ENCODE data around the gene CD82. TPM values are rescaled to one million over a fixed set of nuclear protein-coding genes. Genes with fewer than 3 reads are reported as not detected.
A peak's percentile ranks its signal among the peaks of the same experiment; 100 is the strongest.

Gene CD82
- total RNA-seq, 1 donor: 38.4 TPM

DNA sequence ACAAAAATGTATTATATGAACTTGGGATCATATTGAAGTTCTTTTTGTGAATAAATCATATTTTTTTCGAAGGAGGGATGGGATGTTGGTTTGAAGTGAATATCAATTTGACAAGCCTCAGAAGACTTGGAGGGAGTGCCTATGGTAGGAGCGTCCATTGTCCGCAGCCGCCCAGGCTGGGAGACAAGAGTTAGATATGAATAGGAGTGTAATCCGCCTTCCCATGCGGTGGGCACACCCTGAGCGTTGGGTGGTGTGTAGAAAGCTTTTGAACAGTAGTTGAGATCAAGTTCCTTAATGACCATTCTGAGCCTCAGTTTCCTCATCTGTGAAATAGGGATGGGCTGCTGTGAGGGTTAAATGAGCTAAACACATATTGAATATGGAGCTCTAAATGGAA, 7.0 kb downstream of the CD82 start:
- DNase-seq (ENCODE audit: low read depth): no peak
- TF ChIP-seq, protein P1, sequence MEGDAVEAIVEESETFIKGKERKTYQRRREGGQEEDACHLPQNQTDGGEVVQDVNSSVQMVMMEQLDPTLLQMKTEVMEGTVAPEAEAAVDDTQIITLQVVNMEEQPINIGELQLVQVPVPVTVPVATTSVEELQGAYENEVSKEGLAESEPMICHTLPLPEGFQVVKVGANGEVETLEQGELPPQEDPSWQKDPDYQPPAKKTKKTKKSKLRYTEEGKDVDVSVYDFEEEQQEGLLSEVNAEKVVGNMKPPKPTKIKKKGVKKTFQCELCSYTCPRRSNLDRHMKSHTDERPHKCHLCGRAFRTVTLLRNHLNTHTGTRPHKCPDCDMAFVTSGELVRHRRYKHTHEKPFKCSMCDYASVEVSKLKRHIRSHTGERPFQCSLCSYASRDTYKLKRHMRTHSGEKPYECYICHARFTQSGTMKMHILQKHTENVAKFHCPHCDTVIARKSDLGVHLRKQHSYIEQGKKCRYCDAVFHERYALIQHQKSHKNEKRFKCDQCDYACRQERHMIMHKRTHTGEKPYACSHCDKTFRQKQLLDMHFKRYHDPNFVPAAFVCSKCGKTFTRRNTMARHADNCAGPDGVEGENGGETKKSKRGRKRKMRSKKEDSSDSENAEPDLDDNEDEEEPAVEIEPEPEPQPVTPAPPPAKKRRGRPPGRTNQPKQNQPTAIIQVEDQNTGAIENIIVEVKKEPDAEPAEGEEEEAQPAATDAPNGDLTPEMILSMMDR (IDR thresholded peaks at IDR 0.05; ENCODE audit: insufficient read depth, low read depth, low read length): no peak
- no peak overlapping the region for H3K4me3 ChIP-seq (ENCODE audit: low read depth, low read length)

DNA sequence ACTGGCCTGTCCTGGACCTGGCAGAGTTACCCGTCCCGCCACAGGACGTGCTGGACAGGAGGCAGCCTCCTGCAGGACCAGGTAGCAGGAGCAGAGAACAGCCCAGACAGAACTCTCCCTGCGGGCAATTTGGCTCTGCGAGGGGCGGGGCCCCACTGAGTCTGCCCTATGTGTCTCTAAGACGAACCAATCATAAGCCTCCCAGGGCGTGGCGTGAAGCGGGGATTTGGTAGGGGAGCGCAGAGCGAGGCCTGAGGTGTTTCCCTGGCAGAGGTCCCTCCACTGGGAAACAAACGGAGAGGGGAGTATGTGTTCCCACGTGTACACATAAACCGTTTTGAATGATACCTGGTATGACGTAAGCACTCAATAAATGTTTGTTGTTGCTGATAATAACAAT, 7.4 kb downstream of the CD82 start:
- no peak for DNase-seq (ENCODE audit: low read depth)
- TF ChIP-seq, protein P1 (IDR thresholded peaks at IDR 0.05; ENCODE audit: insufficient read depth, low read depth, low read length): no peak
- H3K4me3 ChIP-seq (ENCODE audit: low read depth, low read length): no peak overlapping the region

DNA sequence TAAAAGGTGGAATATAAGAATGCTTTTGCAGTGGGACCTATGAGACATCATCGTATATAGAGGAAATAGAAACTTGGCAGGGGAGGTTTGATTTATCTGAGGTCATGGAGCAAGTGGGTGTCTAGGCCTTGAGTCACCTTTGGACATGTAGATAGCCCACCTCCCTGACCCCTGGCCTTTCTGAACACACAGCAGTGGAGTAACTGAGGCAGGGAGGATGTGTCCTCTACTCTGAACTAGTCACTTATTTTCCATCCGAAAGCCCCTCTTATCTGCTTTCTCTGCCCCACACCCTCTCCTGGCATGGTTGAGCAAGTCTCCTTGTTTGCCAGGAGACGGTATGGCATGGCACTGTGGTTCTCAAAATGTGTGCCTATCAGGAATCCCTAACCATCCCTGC, 7.9 kb downstream of the CD82 start:
- no peak overlapping the region for H3K4me3 ChIP-seq (ENCODE audit: low read depth, low read length)
- TF ChIP-seq, protein P1 (IDR thresholded peaks at IDR 0.05; ENCODE audit: insufficient read depth, low read depth, low read length): no peak
- no peak for DNase-seq (ENCODE audit: low read depth)

DNA sequence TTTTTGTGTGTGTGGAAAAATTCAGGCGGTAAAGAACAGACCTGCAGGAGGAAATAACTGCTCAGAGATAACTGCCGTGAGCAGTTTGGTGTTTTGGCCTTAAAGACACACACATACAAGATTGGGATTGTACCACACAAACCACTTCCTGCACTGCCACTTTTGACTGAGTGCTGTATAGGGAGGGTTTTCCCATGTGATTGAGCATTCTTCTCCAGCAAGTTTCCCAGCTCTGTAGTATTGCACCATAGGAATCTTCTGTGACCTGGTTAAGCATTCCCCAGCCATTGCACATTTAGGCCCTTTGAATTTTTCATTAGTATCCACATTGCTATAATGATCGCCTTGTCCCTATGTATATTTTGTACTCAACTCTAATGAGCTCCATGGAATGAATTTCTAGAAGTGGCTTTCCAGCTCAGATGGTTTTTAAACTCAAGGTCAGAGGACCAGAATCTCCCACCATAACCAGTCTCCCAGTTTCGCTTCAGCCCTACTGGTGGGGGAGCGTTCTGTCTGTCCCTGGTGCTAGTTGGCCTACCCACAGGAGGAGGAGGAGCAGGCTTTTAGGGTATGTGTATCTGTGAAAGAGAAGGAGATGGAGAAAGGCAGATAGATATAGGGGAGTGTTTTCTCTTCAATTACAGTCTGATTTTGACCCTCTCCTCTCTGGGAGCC, 9.3 kb downstream of the CD82 start:
- TF ChIP-seq, protein P1 (IDR thresholded peaks at IDR 0.05; ENCODE audit: insufficient read depth, low read depth, low read length): no peak
- H3K4me3 ChIP-seq (ENCODE audit: low read depth, low read length): no peak overlapping the region
- peak; percentile 97 for DNase-seq (ENCODE audit: low read depth)

DNA sequence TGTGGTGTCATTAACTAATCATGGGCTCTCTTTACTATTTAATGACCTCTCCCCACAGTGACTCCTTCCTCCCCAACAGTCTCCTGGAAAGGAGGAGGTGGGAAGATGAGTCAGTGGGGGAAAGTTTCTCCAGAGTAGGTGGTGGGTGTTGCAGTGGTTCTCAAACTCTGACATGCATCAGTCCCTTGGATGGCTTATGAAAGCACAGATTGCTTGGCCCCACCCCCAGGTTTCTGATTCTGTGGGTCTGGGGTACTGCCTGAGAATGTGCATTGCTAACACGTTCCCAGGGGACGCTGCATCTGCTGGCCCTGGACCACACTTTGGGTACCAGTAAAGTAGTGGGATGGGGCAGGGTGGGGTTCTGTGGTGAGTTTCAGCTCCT, 9.8 kb downstream of the CD82 start:
- TF ChIP-seq, protein P1 (IDR thresholded peaks at IDR 0.05; ENCODE audit: insufficient read depth, low read depth, low read length): no peak
- no peak overlapping the region for H3K4me3 ChIP-seq (ENCODE audit: low read depth, low read length)
- peak; percentile 67 for DNase-seq (ENCODE audit: low read depth)

GRCh38 chr11:44575962-44576361, 10.5 kb downstream of the CD82 start:
- H3K4me3 ChIP-seq (ENCODE audit: low read depth, low read length): no peak overlapping the region
- no peak for DNase-seq (ENCODE audit: low read depth)
- TF ChIP-seq, protein P1 (IDR thresholded peaks at IDR 0.05; ENCODE audit: insufficient read depth, low read depth, low read length): no peak

DNA sequence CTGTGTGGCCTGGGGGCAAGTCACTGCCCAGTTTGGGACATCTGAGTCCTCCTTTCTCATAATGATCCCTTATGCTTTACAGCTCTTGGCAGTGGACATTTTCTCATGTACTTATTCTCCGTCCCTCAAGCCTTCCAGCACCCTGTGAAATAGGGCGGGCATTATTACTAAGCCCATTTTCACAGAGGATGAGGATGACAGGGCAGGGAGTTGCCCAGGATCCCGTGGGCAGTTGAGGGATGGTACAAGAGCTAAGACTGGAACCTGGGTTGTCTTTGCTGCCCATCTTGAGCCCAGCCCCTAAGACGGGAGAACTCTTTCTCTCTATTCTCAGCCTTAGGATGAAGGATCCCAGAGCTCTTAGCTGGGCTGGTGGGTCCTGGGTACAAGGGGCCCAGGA, 11.2 kb downstream of the CD82 start:
- TF ChIP-seq, protein P1 (IDR thresholded peaks at IDR 0.05; ENCODE audit: insufficient read depth, low read depth, low read length): no peak
- no peak overlapping the region for H3K4me3 ChIP-seq (ENCODE audit: low read depth, low read length)
- no peak for DNase-seq (ENCODE audit: low read depth)

All from fibroblast of villous mesenchyme (primary cell).